Umbilical cord (tissue), 2 donors: ENCODE results near the gene FAM156A. TPM values are rescaled to one million over a fixed set of nuclear protein-coding genes. Genes with fewer than 3 reads are reported as not detected.
"Not testable (repeated sequence)": the region's sequence is repeated elsewhere in the genome, so short reads cannot be mapped to it uniquely, and the experiment has no call there.

Source experiments
- DNase-seq: peaks from one replicate; pipeline ENCODE4 v3.0.0-alpha.2; 2015; ENCODE audit warnings: low spot score
- total RNA-seq: library from RNA; depleted of rRNA; stranded (reverse); fragments of >200 nt; gene quantifications from one replicate; pipeline ENCODE4 v1.2.3, GENCODE V29; 2014; ENCODE audit warnings: low replicate concordance; ENCODE audit not compliant: insufficient read depth

The FAM156A gene
- total RNA-seq, 1 donor from 2014 or later = 17.3 TPM

DNA sequence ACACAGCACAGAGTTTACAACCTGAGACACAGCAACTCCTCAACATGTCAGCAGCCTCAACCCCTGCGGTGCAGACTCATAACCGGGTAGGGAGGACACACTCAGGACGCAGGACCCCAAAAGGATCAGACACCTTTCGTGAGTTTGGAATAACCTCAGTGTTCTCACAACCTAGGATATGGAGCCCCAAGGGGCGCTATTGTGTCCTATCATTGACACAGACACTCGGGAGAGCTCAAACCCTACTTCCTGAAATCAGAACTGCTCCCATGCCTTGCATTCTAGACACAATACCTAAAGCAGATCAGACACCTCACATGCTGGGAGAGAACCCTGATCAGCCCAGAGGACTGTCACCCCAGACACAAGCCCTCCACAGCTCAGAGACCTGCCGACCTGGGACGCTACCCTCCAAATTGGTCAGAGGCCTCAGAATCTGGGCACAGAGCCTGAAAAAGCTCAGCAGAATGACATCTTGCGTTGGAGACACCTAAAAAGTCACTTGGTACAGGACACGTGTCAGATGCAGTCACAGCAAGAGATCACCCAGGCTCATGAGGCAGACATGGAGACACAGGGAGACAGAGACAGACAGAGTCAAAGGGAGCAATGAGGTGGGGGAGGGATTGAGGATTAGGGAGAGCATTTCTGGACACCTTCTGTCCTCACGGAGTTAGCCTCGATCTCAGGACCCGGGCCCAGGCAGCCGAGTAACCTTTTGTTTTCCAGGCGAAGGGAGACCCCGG is 8.8 kb upstream of the FAM156A start:
- DNase-seq = not testable (repeated sequence)

DNA sequence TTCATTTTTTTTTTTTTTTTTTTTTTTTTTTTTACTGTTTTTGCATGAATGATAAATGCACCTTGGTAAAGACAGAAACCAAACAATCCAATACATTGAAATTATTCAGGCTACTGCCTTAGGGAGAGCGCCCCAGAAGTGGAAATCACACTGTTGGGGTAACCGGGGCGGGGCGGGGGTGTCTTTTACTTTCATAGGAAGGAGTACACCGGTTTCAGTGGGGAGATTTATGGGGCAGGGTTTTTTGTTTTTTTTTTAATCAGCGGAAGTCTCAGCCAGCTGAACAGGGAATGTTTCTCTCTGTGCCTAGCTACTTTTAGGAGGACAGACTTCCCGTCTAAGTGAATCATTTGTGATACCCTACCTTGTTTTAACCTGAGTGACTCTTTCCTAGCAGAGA is 643 bp upstream of the FAM156A start:
- DNase-seq = not testable (repeated sequence)

DNA sequence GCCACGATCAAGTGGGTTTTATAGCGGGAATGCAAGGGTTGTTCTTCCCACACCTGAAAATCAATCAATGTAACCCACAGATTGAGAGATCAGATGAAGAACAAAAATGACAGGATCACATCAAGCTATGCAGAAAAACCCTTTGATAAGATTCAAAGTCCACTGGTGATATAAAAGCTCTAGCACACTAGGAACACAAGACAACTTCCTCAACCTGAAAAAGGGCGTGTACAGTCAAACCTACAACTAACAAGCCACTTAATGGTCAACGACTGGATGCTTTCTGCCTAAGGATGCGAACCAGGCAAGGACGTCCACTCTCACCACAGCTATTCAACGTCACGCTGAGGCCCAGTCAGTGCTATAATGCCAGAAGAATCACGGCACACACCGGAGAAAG is 8.4 kb downstream of the FAM156A start:
- DNase-seq = not testable (repeated sequence)

DNA sequence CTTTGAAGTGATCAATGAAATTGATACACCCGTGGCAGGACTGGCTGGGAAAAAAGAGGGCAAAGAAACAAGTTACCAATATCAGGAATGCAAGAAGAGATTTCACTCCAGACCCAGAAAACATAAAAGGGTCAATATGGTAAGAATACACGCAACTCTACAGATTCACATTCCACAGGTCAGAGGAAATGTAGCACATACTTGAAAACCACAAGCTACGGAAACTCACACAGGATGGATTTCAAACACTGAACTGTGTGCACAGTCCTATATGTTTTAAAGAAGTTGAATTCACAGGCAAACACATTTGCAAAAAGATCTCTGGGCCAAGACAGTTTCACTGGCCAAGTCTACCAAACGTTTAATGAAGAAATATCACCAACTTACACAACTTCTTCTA is 9.0 kb downstream of the FAM156A start:
- DNase-seq = not testable (repeated sequence)

DNA sequence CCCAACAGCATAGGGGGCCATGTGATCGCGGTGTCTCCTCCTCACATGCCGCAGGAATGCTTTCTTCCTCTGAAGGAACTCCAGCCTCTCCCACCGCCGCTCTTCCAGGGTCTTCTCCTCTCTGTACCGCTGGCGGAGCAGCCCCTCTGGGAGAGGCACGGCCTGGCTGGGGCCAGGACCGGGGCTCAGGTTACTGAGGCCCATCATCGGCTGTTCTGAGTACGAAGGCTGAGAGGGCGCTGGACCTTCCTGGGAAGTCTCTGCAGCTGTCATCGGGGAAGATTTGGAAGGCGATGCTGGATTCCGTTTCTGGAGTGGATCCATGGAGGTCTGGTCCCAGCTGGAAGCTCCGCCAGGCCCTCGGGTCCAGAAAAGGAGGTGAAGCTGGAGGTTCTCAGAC is 10.1 kb downstream of the FAM156A start:
- not testable (repeated sequence) for DNase-seq

DNA sequence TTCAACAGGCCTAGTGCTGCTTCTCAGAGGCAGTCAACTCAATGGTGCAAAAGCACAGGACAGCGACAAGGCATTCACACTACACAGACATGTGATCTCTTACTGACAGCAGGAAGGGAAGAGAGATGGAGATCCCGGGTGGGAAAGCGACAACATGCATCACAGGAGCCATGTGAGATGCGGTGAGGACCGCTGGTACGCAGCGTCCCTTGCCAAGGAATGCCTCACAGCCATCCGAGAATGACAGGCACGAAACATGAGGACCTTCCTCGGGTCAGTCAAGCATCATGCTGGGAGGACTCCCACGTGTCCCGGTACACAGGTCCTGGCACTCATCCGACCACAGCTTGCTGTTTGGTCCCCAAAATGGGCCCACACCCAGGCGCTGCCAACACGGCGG is 10.8 kb downstream of the FAM156A start:
- DNase-seq = not testable (repeated sequence)

DNA sequence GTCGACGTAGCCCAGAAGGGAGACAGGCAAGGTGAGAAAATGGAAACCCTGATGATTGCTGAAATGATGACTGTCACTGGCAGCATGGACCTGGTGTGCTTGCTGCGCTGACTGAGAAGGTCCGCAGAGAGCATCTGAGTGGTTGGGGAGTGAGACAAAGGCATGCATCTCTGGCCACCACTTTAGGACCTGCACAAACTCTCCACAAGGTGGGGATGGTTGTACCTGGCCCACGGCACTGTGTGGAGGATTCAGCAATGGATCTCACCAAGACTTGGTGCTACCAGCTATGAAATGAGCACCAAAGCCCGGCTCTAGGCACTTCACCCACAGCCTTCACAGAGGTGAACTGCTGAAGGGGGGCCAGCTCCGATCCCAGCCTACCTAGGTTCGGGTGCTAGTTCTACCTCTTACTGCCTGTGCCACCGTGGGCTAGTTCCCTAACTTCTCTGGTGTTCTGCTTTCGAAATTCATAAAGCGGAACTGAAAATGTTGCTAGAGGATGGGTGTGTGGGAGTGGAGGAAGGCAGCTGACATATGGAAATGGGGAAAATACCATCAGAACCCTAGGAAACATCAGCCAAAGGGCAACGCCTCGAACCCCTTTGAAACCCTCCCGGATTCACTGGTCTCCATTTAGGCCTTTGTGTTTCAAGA is 12.4 kb downstream of the FAM156A start:
- not testable (repeated sequence) for DNase-seq

DNA sequence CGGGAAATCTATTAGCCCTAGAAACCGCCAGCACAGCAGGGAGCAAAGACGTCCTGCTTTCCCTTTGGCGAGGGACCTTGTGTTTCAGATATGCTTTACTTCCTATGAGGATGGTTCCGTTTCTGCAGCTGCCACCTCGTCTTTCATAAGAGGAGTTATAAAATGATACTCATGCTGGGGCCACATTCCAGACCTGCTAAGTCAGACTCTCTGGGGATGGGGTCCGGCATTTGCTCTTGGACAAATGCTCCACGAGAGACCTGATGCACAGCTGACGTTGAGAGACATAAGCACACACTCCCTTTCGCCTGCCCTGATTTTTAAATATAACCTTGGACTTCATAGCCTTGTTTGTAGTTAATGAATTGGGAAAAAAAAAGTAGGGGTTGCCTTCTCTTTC is 16.6 kb downstream of the FAM156A start:
- DNase-seq = not testable (repeated sequence)

DNA sequence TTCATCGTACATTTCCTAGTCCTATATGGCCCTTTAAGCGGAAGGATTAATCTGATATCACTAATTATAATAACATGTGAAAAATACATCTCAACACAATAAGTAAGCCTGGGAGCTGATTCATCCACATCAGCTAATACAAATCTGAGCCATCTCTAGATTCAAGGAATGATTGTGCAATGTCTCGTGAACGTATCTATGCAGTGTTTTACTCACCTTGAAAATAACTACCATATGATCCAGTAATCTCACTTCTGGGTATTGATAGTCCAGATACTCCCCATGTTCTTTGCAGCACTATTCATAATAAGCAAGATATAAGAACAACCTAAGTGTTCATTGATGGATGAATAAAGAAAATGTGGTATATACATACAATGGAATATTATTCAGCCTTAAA is 17.6 kb downstream of the FAM156A start:
- DNase-seq = not testable (repeated sequence)

DNA sequence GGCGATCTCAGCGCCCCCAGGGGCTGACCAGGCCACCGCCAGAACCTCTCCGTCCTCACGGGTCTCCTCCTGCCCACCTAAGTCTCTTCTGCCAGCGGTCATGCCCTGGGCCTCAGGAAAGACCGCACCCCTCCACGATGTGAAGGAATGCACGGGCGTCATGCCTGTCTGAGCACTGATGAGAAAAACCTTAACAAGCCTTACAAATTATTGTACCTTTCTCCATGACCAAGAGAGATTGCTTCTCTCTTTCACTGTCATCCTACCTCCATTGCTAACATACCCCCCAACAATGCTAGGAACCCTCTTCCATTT is 22.9 kb downstream of the FAM156A start:
- DNase-seq = peak; percentile 40

DNA sequence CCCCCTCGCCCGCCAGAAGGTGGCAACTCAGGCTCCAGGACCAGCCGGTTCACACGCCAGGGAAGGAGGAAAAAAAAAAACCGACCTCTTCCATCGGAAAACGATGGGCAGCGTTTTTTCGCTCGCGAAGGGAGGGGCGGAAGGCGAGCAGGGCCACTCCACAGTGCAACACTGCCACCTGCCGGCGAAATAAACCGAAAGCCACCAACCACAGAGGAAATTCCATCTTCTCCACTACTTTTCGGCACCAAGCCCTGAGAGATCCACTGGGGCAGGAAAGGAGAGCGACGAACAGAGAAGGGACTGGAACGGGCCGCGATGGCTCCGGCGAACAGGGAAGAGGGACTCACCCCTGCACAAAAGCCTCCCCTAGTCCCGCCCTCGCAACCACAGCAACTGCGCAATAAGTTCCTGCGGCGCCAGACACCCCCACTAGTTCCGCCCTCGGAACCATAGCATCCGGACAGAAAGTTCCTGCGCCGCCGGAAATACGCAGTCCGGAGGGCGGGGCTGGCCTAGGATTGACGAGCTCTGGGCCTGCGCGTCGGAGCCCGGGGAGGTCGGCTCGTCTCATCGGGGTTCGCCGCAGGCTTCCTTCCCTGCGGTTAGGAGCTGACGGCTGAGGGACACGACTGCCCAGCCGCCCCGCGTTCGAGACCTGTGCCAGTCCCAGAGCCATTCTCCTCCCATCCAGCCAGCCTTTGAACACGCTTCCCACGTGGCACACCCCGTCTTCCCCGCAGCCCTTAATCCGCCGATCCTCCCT is 23.4 kb downstream of the FAM156A start:
- peak; percentile 96 for DNase-seq

DNA sequence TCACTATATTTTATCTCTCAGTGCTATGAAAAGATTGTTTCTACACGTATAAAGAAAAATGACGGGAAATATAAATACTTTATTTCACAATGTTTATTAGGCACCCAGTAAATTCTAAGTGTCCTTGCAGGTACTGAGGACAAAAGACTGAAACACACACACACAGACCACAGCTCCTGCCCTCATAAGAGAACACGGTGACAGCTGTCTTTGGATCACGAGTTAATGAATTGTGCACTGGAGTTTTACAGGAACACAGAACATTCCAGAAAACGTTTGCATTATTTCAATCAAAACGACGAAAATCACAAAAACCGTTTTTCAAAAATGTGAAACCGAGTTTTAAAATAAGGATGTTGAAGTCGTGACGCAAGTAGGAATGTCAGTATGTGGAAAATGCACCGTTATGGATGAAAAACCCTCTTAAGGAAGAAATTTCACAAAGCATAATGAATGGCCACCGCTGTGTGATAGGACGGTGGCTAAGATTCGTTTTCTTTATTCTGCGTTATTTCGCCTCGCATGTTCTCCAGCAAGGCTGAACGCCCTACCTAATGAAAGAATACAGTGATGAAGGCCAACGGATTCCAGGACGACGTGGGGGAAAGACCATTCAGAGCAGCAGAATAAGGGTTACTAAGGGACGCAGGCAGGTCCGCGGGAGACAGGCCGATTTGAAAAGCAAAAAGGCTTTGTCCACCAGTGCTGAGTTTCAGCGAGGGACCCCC is 24.2 kb downstream of the FAM156A start:
- no peak for DNase-seq

DNA sequence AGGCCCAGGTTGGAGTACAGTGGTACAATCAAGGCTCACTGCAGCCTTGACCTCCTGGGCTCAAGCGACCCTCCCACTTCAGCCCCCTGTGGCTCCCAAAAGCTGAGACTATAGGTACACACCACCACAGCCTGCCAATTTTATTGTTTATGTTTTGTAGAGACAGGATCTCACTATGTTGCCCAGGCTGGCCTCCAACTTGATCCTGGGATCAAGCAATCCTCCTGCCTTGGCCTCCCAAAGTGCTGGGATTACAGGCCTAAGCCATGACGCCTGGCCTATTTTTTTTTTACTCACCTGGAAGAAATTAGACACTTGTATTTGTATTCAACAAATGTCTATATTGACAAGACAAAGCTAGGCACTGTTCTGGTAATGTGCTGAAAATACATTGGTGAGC is 25.1 kb downstream of the FAM156A start:
- no peak for DNase-seq

DNA sequence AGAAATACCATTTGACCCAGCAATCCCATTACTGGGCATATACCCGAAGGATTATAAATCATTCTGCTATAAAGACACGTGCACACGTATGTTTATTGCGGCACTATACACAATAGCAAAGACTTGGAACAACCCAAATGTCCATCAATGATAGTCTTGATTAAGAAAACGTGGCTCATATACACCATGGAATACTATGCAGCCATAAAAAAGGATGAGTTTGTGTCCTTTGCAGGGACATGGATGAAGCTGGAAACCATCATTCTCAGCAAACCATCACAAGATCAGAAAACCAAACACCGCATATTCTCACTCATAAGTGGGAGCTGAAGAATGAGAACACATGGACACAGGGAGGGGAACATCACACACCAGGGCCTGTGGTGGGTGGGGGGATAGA is 28.1 kb downstream of the FAM156A start:
- not testable (repeated sequence) for DNase-seq

DNA sequence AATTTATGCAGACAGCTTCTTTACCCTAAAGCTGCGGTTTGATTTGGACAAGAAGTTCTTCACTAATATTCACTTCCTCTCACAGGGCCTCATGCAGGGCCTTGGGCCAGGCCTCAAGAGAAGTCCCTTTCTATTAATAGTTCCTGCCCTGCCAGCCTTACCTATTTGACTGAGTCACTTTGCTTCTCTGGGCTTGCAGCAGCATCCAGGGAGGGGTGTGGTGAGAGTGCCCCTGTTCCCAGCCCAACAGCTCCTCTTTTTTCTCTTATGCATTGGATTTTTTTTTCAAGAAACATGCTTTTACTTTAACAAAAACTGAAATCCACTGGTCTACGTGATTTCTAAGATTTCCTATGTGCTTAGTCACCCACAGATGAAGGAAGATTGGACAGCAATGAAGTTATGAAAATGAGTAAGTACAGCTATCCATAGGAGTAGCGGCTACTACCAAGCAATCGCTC is 34.5 kb downstream of the FAM156A start:
- peak; percentile 69 for DNase-seq

DNA sequence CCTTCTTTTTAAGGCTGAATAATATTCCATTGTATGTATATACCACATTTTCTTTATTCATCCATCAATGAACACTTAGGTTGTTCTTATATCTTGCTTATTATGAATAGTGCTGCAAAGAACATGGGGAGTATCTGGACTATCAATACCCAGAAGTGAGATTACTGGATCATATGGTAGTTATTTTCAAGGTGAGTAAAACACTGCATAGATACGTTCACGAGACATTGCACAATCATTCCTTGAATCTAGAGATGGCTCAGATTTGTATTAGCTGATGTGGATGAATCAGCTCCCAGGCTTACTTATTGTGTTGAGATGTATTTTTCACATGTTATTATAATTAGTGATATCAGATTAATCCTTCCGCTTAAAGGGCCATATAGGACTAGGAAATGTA is 43.6 kb downstream of the FAM156A start:
- not testable (repeated sequence) for DNase-seq

DNA sequence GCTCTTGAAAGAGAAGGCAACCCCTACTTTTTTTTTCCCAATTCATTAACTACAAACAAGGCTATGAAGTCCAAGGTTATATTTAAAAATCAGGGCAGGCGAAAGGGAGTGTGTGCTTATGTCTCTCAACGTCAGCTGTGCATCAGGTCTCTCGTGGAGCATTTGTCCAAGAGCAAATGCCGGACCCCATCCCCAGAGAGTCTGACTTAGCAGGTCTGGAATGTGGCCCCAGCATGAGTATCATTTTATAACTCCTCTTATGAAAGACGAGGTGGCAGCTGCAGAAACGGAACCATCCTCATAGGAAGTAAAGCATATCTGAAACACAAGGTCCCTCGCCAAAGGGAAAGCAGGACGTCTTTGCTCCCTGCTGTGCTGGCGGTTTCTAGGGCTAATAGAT is 44.6 kb downstream of the FAM156A start:
- DNase-seq = not testable (repeated sequence)

DNA sequence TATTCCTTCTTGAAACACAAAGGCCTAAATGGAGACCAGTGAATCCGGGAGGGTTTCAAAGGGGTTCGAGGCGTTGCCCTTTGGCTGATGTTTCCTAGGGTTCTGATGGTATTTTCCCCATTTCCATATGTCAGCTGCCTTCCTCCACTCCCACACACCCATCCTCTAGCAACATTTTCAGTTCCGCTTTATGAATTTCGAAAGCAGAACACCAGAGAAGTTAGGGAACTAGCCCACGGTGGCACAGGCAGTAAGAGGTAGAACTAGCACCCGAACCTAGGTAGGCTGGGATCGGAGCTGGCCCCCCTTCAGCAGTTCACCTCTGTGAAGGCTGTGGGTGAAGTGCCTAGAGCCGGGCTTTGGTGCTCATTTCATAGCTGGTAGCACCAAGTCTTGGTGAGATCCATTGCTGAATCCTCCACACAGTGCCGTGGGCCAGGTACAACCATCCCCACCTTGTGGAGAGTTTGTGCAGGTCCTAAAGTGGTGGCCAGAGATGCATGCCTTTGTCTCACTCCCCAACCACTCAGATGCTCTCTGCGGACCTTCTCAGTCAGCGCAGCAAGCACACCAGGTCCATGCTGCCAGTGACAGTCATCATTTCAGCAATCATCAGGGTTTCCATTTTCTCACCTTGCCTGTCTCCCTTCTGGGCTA is 48.9 kb downstream of the FAM156A start:
- not testable (repeated sequence) for DNase-seq

DNA sequence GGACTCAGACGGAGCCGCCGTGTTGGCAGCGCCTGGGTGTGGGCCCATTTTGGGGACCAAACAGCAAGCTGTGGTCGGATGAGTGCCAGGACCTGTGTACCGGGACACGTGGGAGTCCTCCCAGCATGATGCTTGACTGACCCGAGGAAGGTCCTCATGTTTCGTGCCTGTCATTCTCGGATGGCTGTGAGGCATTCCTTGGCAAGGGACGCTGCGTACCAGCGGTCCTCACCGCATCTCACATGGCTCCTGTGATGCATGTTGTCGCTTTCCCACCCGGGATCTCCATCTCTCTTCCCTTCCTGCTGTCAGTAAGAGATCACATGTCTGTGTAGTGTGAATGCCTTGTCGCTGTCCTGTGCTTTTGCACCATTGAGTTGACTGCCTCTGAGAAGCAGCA is 50.4 kb downstream of the FAM156A start:
- not testable (repeated sequence) for DNase-seq

DNA sequence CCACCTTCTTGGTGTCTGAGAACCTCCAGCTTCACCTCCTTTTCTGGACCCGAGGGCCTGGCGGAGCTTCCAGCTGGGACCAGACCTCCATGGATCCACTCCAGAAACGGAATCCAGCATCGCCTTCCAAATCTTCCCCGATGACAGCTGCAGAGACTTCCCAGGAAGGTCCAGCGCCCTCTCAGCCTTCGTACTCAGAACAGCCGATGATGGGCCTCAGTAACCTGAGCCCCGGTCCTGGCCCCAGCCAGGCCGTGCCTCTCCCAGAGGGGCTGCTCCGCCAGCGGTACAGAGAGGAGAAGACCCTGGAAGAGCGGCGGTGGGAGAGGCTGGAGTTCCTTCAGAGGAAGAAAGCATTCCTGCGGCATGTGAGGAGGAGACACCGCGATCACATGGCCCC is 51.2 kb downstream of the FAM156A start:
- DNase-seq = not testable (repeated sequence)

DNA sequence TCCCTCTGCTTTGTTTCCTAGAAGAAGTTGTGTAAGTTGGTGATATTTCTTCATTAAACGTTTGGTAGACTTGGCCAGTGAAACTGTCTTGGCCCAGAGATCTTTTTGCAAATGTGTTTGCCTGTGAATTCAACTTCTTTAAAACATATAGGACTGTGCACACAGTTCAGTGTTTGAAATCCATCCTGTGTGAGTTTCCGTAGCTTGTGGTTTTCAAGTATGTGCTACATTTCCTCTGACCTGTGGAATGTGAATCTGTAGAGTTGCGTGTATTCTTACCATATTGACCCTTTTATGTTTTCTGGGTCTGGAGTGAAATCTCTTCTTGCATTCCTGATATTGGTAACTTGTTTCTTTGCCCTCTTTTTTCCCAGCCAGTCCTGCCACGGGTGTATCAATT is 52.2 kb downstream of the FAM156A start:
- not testable (repeated sequence) for DNase-seq
